GM12878 (cell line): ENCODE data around the gene MED13. TPM values are rescaled to one million over a fixed set of nuclear protein-coding genes. Genes with fewer than 3 reads are reported as not detected.

Experiments
- ATAC-seq: fragments of 200-7000 bp; cut with Tn5 transposase; 3 replicates; pipeline ENCODE4 v1.9.1; 2020; ENCODE audit warnings: mild to moderate bottlenecking, moderate library complexity
- BruUV-seq: library from RNA; stranded (reverse); fragments of 400-500 nt; replicated peaks from 2 replicates; lab custom pipeline; 2021; lab: Mats Ljungman, UMichigan
- CTCF ChIA-PET: fragments of 300-600 bp; sonication (Branson Sonifier 250); formaldehyde crosslinking; extraction: SDS; loops from one replicate; lab custom pipeline; 2021; ENCODE audit warnings: inconsistent platforms; lab: Yijun Ruan, JAX
- POLR2A ChIA-PET: fragments of 350-600 bp; formaldehyde crosslinking; extraction: SDS; loops from one replicate; lab custom pipeline; 2021; ENCODE audit warnings: inconsistent platforms; lab: Charles Lee
- RAD21 ChIA-PET: fragments of 300-600 bp; sonication (Branson Sonifier 250); formaldehyde crosslinking; loops from one replicate; lab custom pipeline; 2023; ENCODE audit warnings: antibody characterized with exemption; ENCODE audit not compliant: unreplicated experiment; lab: Charles Lee
- SMC1A ChIA-PET: fragments of 300-600 bp; sonication (Branson Sonifier 250); formaldehyde crosslinking; loops from one replicate; lab custom pipeline; 2023; ENCODE audit not compliant: unreplicated experiment, uncharacterized antibody; lab: Charles Lee
- DNase-seq: peaks from one replicate; pipeline ENCODE4 v3.0.0-alpha.2; 2011; ENCODE audit warnings: low read depth, low spot score
- FAIRE-seq: peaks from 3 replicates; lab custom pipeline; 2011; peaks lifted over from hg19 to GRCh38; lab: Jason Lieb, UNC
- H2AFZ ChIP-seq: 2 replicates; pipeline ENCODE4 v1.6.0; 2011; ENCODE audit warnings: low read depth, low read length, control low read depth; ENCODE audit not compliant: control insufficient read depth
- H3K27ac ChIP-seq: 2 replicates; pipeline ENCODE4 v1.5.1; 2011; ENCODE audit warnings: control low read depth; ENCODE audit not compliant: control insufficient read depth, insufficient read depth
- H3K27me3 ChIP-seq, 2 experiments: replicated peaks in 1 of 2; 2 replicates each; pipeline versions ENCODE4 v1.6.0 to v1.6.1; 2011; ENCODE audit warnings: low read length in 1 of 2; ENCODE audit not compliant: control insufficient read depth in 2 of 2, insufficient read depth in 2 of 2
- H3K36me3 ChIP-seq, 2 experiments: 2 replicates each; pipeline ENCODE4 v1.5.1; 2011; ENCODE audit warnings: low read length in 1 of 2; ENCODE audit not compliant: control insufficient read depth in 2 of 2, insufficient read depth in 2 of 2
- H3K4me1 ChIP-seq: 2 replicates; pipeline ENCODE4 v1.6.1; 2011; ENCODE audit warnings: mild to moderate bottlenecking, low read length, moderate library complexity, mixed read lengths; ENCODE audit not compliant: control insufficient read depth, insufficient read depth
- H3K4me2 ChIP-seq: 2 replicates; pipeline ENCODE4 v1.6.0; 2011; ENCODE audit warnings: control low read depth; ENCODE audit not compliant: control insufficient read depth, insufficient read depth
- H3K4me3 ChIP-seq: fragments of 200-600 bp; sonication (generic); 2 replicates; pipeline ENCODE4 v1.5.1; 2016
- H3K79me2 ChIP-seq: 2 replicates; pipeline ENCODE4 v1.6.0; 2011; ENCODE audit warnings: low read length; ENCODE audit not compliant: control insufficient read depth, insufficient read depth
- H3K9ac ChIP-seq: 2 replicates; pipeline ENCODE4 v1.8.0; 2011; ENCODE audit warnings: low read length, control low read depth, mixed read lengths; ENCODE audit not compliant: control insufficient read depth, insufficient read depth
- H3K9me3 ChIP-seq: replicated peaks from 3 replicates; pipeline ENCODE4 v1.5.1; 2011; ENCODE audit warnings: mild to moderate bottlenecking, low read length; ENCODE audit not compliant: control insufficient read depth, insufficient read depth
- H4K20me1 ChIP-seq: 2 replicates; pipeline ENCODE4 v1.6.0; 2011; ENCODE audit not compliant: control insufficient read depth, insufficient read depth
- EGR1 ChIP-seq, 2 experiments: IDR thresholded peaks; 1 replicate in 1 of 2; 2 replicates in 1 of 2; pipeline ENCODE4 v1.6.1; 2011 to 2012; ENCODE audit warnings: low read depth in 2 of 2, low read length in 2 of 2, borderline replicate concordance in 1 of 2, mild to moderate bottlenecking in 1 of 2, moderate library complexity in 1 of 2
- ETV6 ChIP-seq, 2 experiments: fragments of 450-650 bp in 1 of 2; IDR thresholded peaks in 1 of 2; conservative IDR thresholded peaks in 1 of 2; 2 replicates each; pipeline ENCODE4 v1.6.1; 2014; ENCODE audit warnings: antibody characterized with exemption in 1 of 2, borderline replicate concordance in 1 of 2, low read depth in 1 of 2, mild to moderate bottlenecking in 1 of 2, moderate library complexity in 1 of 2
- HDAC2 ChIP-seq: fragments of 200-600 bp; sonication (generic); IDR thresholded peaks from 2 replicates; pipeline ENCODE4 v1.6.1; 2017
- HDGF ChIP-seq: fragments of 450-650 bp; IDR thresholded peaks from 2 replicates; pipeline ENCODE4 v1.6.1; 2016; ENCODE audit warnings: antibody characterized with exemption
- KLF5 ChIP-seq: fragments of 450-650 bp; IDR thresholded peaks from 2 replicates; pipeline ENCODE4 v1.6.1; 2014; ENCODE audit warnings: mild to moderate bottlenecking; ENCODE audit not compliant: partially characterized antibody
- NFXL1 ChIP-seq: fragments of 450-650 bp; IDR thresholded peaks from 2 replicates; pipeline ENCODE4 v1.6.1; 2017; ENCODE audit warnings: antibody characterized with exemption, mild to moderate bottlenecking, borderline replicate concordance
- SUZ12 ChIP-seq: fragments of 200-600 bp; sonication (generic); IDR thresholded peaks from one replicate; pipeline ENCODE4 v1.6.1; 2018; ENCODE audit warnings: antibody characterized with exemption, mild to moderate bottlenecking; ENCODE audit not compliant: unreplicated experiment
- TARDBP ChIP-seq: IDR thresholded peaks from 2 replicates; pipeline ENCODE4 v1.6.1; 2016; ENCODE audit warnings: borderline replicate concordance
- WGBS: methylation state at CpG from one replicate; pipeline ENCODE4 v1.1.6; 2016; ENCODE audit warnings: low lambda C conversion rate; ENCODE audit not compliant: insufficient replicate concordance, insufficient coverage; ENCODE audit errors: missing lambda C conversion rate; 5-methylcytosine and 5-hydroxymethylcytosine counted together
- in situ Hi-C: fragments of 300-500 bp; cut with MboI; formaldehyde crosslinking; loops from 9 replicates; pipeline ENCODE4 v1.14.3; 2018; ENCODE audit warnings: mixed read lengths
- intact Hi-C: fragments of 100-400 bp; cut with micrococcal nuclease; formaldehyde crosslinking; loops from one replicate; pipeline ENCODE4 v1.14.2; 2022; ENCODE audit not compliant: unreplicated experiment
- polyA plus RNA-seq, 11 experiments: library from polyadenylated mRNA; depleted of rRNA in 4 of 11; unstranded in 6 of 11; stranded (reverse) in 5 of 11; fragments of >200 nt; fragmentation: Nextera tagmentation in 4 of 11; fragmentation: Illumina TruSeq in 1 of 11; extraction: Ambion mirVana in 4 of 11; extraction: Trizol in 1 of 11; gene quantifications; 1 replicate in 1 of 11; 2 replicates in 10 of 11; pipeline versions ENCODE4 v1.2.1 to v1.2.3, GENCODE V29; 2011 to 2016; ENCODE audit warnings: inconsistent platforms in 2 of 11, missing spikeins in 2 of 11, low read depth in 1 of 11
- total RNA-seq, 4 experiments: library from RNA; depleted of rRNA in 3 of 4; stranded (reverse); fragments of >200 nt in 3 of 4; fragmentation: Illumina TruSeq in 1 of 4; extraction: Trizol in 1 of 4; gene quantifications; 2 replicates each; pipeline versions ENCODE4 v1.2.1 to v1.2.3, GENCODE V29; 2013 to 2021

Gene MED13
- total and polyA plus RNA-seq, 10 of the 15 experiments (the other 5 are each of a cell fraction or from before 2014, with no cell fraction given) = 4.6 to 49.7 (median 21.3) TPM

- H3K79me2 ChIP-seq = peaks cover 2% of the 10 kb centered on the region; the same call in 1 of the 2 replicates
- H3K27me3 ChIP-seq = no peaks in the 10 kb centered on the region
- H2AFZ ChIP-seq = no peak overlapping the region
- H4K20me1 ChIP-seq = no peaks in the 10 kb centered on the region
- no peak for FAIRE-seq
- H3K36me3 ChIP-seq = peaks cover 0 to 15% of the 10 kb centered on the region in 2 experiments; a peak in 1 of 4 replicates
- peak in 1 of 2 experiments; percentile 96; a peak in 1 of 4 replicates for TF ChIP-seq ETV6 (conservative IDR thresholded peaks at IDR 0.05 in 1 of 2, IDR thresholded peaks at IDR 0.05 in 1 of 2; ENCODE audit: borderline replicate concordance in 1 of 2, low read depth in 1 of 2)
- TF ChIP-seq HDAC2 = no peak
- TF ChIP-seq TARDBP = no peak
- no peak for TF ChIP-seq KLF5
- TF ChIP-seq, all 136 proteins: peak for 1
- in situ Hi-C loops (no loop called here), intact Hi-C loops (no loop called here)
- no peaks in the 10 kb centered on the region for H3K4me1 ChIP-seq
- ChIA-PET CTCF (interaction anchor here (0.7 to 2.2 kb wide), 2 partner anchors 11 to 92 kb away, joined by 3 to 9 read pairs; no protein-coding TSS in a partner anchor), RAD21 (no interaction called here), POLR2A (interaction anchor here (0.6 to 0.7 kb wide), 2 partner anchors 10 to 18 kb away, joined by 3 to 4 read pairs; no protein-coding TSS in a partner anchor), SMC1A (interaction anchor here (0.6 to 1.2 kb wide), 8 partner anchors 10 to 1483 kb away, joined by 3 to 5 read pairs (median 3); no protein-coding TSS in a partner anchor)
- no peak overlapping the region for H3K4me2 ChIP-seq
- H3K9ac ChIP-seq = no peak overlapping the region
- H3K27ac ChIP-seq = no peak overlapping the region
- no peak overlapping the region for H3K4me3 ChIP-seq
- no peaks in the 10 kb centered on the region for H3K9me3 ChIP-seq
- DNase-seq (no peak), ATAC-seq (no peak)
- no TSS peak for BruUV-seq
Measured at GRCh38 chr17:62017912-62018311, 47.2 kb downstream of the MED13 start.

DNA sequence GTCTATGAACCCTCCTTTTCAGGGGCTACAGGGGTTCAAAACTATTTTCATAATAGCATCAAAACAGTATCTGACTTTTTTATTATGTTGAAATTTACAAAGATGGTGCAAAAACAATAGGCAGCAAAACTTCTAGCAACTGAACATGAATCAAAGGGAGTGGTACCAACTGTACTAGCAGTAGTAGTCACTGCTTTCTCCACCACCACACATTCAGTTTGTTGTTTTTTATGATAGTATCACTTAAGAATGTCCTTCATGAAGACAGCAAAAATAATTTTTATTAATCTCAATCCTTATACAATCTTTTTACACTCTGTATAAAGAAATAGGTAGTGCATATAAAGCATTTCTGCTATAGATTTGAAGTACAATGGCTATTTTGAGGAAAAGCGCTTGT, 47.6 kb downstream of the MED13 start:
- Histone ChIP-seq H3K36me3 (peaks cover 0 to 16% of the 10 kb centered on the region in 2 experiments; a peak in 1 of 4 replicates), H3K9ac (no peak overlapping the region), H3K27me3 (no peaks in the 10 kb centered on the region), H4K20me1 (no peaks in the 10 kb centered on the region), H3K4me1 (no peaks in the 10 kb centered on the region)
- ATAC-seq (no peak), FAIRE-seq (no peak)
- BruUV-seq = no TSS peak
- TF ChIP-seq SUZ12 (no peak), EGR1 (IDR thresholded peaks at IDR 0.05; ENCODE audit: borderline replicate concordance in 1 of 2, low read depth in 2 of 2, low read length in 2 of 2) (no peak), NFXL1 (peak; percentile 69; the same call in 1 of the 2 replicates), HDGF (no peak)
- TF ChIP-seq, all 136 proteins: peak for 1
- CTCF ChIA-PET = interaction anchor here (2.2 kb wide), 1 partner anchor 92 kb away, joined by 9 read pairs; no protein-coding TSS in a partner anchor
- Histone ChIP-seq H3K27ac (no peak overlapping the region), H3K4me3 (no peak overlapping the region), H3K4me2 (no peak overlapping the region), H3K79me2 (peaks cover 2% of the 10 kb centered on the region; the same call in 1 of the 2 replicates), H2AFZ (no peak overlapping the region), H3K9me3 (no peaks in the 10 kb centered on the region)
- RAD21 ChIA-PET = no interaction called here
- SMC1A ChIA-PET = interaction anchor here (0.6 to 1.2 kb wide), 6 partner anchors 10 to 92 kb away, joined by 3 to 5 read pairs (median 4); no protein-coding TSS in a partner anchor
- POLR2A ChIA-PET = interaction anchor here (0.6 kb wide), 1 partner anchor 18 kb away, joined by 4 read pairs; no protein-coding TSS in a partner anchor
- 100% methylated on average over 1 of the region's 1 CpG for WGBS
- in situ Hi-C loops (no loop called here), intact Hi-C loops (no loop called here)
- no peak for DNase-seq
